Measurements from ENCODE around the gene RIOK1.
"Not testable (repeated sequence)": the region's sequence is repeated elsewhere in the genome, so short reads cannot be mapped to it uniquely, and the experiment has no call there.

The RIOK1 gene

GRCh38 chr6:7441048-7441775 lies 51.6 kb downstream of the RIOK1 start:
- DNase-seq (ENCODE audit: low spot score): no peak

- no peak for DNase-seq (ENCODE audit: low spot score)
Measured at GRCh38 chr6:7442467-7442866, 52.9 kb downstream of the RIOK1 start.

GRCh38 chr6:7445101-7445500 lies 55.5 kb downstream of the RIOK1 start:
- DNase-seq (ENCODE audit: low spot score): no peak

GRCh38 chr6:7445885-7446461 lies 56.4 kb downstream of the RIOK1 start:
- no peak for DNase-seq (ENCODE audit: low spot score)

GRCh38 chr6:7446619-7447325 lies 57.2 kb downstream of the RIOK1 start:
- DNase-seq (ENCODE audit: low spot score): no peak

GRCh38 chr6:7448232-7448631 lies 58.6 kb downstream of the RIOK1 start:
- no peak for DNase-seq (ENCODE audit: low spot score)

- no peak for DNase-seq (ENCODE audit: low spot score)
Measured at GRCh38 chr6:7449018-7449417, 59.4 kb downstream of the RIOK1 start.

GRCh38 chr6:7451326-7451725 lies 61.7 kb downstream of the RIOK1 start:
- DNase-seq (ENCODE audit: low spot score): no peak

- no peak for DNase-seq (ENCODE audit: low spot score)
Measured at GRCh38 chr6:7452898-7453297, 63.3 kb downstream of the RIOK1 start.

GRCh38 chr6:7454696-7455358 lies 65.2 kb downstream of the RIOK1 start:
- DNase-seq (ENCODE audit: low spot score): no peak

GRCh38 chr6:7456302-7456701 lies 66.7 kb downstream of the RIOK1 start:
- DNase-seq (ENCODE audit: low spot score): not testable (repeated sequence)

- no peak for DNase-seq (ENCODE audit: low spot score)
Measured at GRCh38 chr6:7461416-7461815, 71.8 kb downstream of the RIOK1 start.

GRCh38 chr6:7463785-7464184 lies 74.2 kb downstream of the RIOK1 start:
- no peak for DNase-seq (ENCODE audit: low spot score)

- no peak for DNase-seq (ENCODE audit: low spot score)
Measured at GRCh38 chr6:7467007-7467897, 77.6 kb downstream of the RIOK1 start.

Measured in globus pallidus (tissue), 1 donor.